BE2C (cell line): ENCODE data around the gene ENPP7.

Experiments
- DNase-seq: peaks from one replicate; pipeline ENCODE4 v3.0.0-alpha.2; 2020
- H3K27me3 ChIP-seq: fragments of 250-450 bp; sonication (Bioruptor Pico); 2 replicates; pipeline ENCODE4 v1.5.1; 2020; ENCODE audit warnings: mild to moderate bottlenecking
- H3K36me3 ChIP-seq: fragments of 250-450 bp; sonication (Bioruptor Pico); 2 replicates; pipeline ENCODE4 v1.5.1; 2020; ENCODE audit warnings: mild to moderate bottlenecking
- H3K4me1 ChIP-seq: fragments of 250-450 bp; sonication (Bioruptor Pico); 2 replicates; pipeline ENCODE4 v1.5.1; 2020
- H3K4me3 ChIP-seq: 2 replicates; pipeline ENCODE4 v1.5.1; 2011; ENCODE audit warnings: low read depth, low read length
- H3K9me3 ChIP-seq: fragments of 250-450 bp; sonication (Bioruptor Pico); 2 replicates; pipeline ENCODE4 v1.5.1; 2020
- CTCF ChIP-seq: IDR thresholded peaks from 2 replicates; pipeline ENCODE4 v1.5.1; 2012; ENCODE audit warnings: mild to moderate bottlenecking, low read depth, low read length

ENPP7 gene

DNA sequence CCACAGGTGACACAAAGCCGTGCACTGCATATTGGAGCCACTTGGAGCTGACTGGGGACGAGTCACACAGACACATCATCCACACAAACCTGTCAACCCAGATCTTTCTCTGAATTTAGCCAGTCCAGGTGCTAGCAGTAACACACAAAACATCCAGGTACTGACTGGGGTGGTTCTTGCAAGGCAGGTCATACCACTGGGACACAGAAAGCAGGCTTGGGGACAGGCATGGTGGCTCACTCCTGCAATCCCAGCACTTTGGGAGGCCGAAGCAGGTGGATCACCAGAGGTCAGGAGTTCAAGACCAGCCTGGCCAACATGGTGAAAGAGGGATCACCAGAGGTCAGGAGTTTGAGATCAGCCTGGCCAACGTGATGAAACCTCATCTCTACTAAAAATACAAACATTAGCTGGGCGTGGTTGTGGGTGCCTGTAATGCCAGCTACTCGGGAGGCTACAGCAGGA is 14.9 kb downstream of the ENPP7 start:
- TF ChIP-seq CTCF: no peak
- H3K36me3 ChIP-seq: no peaks in the 10 kb centered on the region
- DNase-seq: no peak
- H3K4me1 ChIP-seq: peaks cover 3% of the 10 kb centered on the region; the same call in 1 of the 2 replicates
- H3K27me3 ChIP-seq: peaks cover 40% of the 10 kb centered on the region
- H3K4me3 ChIP-seq: no peak overlapping the region
- H3K9me3 ChIP-seq: no peaks in the 10 kb centered on the region

DNA sequence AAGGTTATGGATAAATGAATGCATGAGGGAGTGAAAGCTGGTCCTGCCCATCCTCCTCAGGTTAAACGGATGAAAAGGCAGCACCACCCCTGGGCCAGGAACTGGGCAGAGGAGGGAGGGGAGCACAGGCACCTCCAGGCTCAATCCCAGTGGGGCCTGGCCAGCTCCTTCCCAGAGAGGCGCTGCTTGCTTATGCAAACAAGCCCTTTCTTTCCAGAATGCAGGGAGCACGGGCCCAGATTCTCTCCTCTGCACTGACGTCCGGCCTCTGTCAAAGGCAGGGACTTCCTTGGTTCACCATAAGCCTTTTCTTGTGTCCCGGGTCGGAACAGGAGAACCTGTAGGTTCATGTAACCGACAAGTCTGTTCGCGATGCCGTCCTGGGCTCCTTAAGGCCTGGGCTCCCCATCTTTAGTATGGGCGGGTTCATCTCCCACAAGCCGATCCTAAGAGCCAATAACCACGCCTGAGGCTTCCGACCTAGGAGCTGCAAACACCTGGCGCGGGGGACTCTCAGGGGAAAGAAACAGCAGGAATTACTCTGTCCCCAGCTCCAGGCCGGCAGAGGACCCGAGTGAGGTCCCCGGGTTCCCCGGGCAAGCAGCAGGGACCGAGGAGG is 16.3 kb downstream of the ENPP7 start:
- DNase-seq: no peak
- TF ChIP-seq CTCF: no peak
- Histone ChIP-seq H3K4me3 (no peak overlapping the region), H3K4me1 (peaks cover 2% of the 10 kb centered on the region; the same call in 1 of the 2 replicates), H3K36me3 (no peaks in the 10 kb centered on the region), H3K27me3 (peaks cover 40% of the 10 kb centered on the region), H3K9me3 (no peaks in the 10 kb centered on the region)

DNA sequence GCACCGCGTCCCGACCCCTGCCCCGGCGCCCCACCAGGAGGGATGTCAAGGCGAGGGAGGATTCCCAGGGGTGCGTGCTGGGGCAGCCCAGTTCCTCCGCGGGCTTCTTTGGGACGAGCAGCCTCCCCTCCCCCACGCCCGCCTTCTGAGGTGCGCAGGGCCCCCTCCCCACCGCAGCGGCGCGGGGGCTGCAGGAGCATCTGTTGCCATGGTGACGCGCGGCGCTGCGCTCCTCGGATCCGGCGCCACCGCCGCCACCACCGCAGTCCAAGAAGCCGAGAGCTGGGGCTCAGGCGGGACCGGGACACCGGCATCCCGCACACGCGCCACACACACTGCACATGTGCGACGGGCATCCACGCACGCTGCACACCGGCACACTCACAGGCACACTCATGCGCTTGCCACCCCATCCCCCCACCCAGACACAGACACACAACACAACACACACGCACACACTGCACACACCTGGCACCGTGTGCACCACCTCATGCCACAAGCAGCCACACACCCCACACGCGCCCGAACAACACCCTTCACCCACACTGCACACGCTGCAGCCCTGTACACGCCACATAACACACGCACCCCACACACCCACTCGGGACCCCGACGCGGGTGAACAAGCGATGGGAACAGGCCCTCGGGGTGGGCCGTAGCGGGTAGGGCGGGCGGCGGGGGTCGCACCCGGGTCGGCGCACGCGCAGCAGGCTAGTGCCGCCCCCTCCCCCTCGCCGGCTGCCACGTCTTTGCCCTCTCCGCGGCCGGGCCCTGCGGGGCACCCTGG is 17.0 kb downstream of the ENPP7 start:
- Histone ChIP-seq H3K4me1 (peaks cover 2% of the 10 kb centered on the region; the same call in 1 of the 2 replicates), H3K27me3 (peaks cover 40% of the 10 kb centered on the region), H3K4me3 (peak overlapping the region; percentile 33), H3K9me3 (no peaks in the 10 kb centered on the region), H3K36me3 (no peaks in the 10 kb centered on the region)
- no peak for TF ChIP-seq CTCF
- DNase-seq: no peak

- H3K27me3 ChIP-seq: peaks cover 40% of the 10 kb centered on the region
- peaks cover 2% of the 10 kb centered on the region; the same call in 1 of the 2 replicates for H3K4me1 ChIP-seq
- no peak for DNase-seq
- no peak for TF ChIP-seq CTCF
- H3K4me3 ChIP-seq: no peak overlapping the region
- no peaks in the 10 kb centered on the region for H3K36me3 ChIP-seq
- no peaks in the 10 kb centered on the region for H3K9me3 ChIP-seq
Observed at GRCh38 chr17:79748295-79749099, 17.8 kb downstream of the ENPP7 start.

GRCh38 chr17:79749156-79749815 is 18.5 kb downstream of the ENPP7 start:
- Histone ChIP-seq H3K36me3 (no peaks in the 10 kb centered on the region), H3K27me3 (peaks cover 40% of the 10 kb centered on the region), H3K4me1 (peaks cover 2% of the 10 kb centered on the region; the same call in 1 of the 2 replicates), H3K9me3 (no peaks in the 10 kb centered on the region), H3K4me3 (no peak overlapping the region)
- TF ChIP-seq CTCF: no peak
- DNase-seq: no peak
